ENCODE data around the gene GCNT2.

DNA sequence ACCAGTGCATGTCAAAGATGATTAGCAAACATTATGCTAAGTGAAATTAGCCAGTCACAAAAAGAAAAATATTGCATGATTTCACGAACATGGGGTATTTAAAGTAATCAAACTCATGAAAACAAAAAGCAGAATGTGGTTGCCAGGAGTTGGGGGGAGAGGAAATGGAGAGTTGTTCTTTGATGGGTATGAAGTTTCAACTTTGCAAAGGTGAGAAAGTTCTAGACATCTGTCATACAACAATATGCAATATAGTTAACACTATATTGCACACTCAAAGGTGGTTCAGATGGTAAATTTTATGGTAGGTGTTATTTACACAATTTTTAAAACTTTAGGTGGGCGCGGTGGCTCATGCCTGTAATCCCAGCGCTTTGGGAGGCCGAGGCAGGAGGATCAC, 13.4 kb upstream of the GCNT2 start:
- TF ChIP-seq EZH2 (IDR thresholded peaks at IDR 0.05) (no peak), POLR2AphosphoS5 (IDR thresholded peaks at IDR 0.05; ENCODE audit: borderline replicate concordance, low read depth, low read length) (no peak)
